T-helper 1 cell treated with Interleukin-12 subunit alpha and Interleukin-12 subunit beta and Interleukin-4 antibody, amounts not matched to agents 30 μg/mL and 1 μg/mL, for 36 hours (primary cell): ENCODE data around the gene ZBTB1.
A peak's percentile ranks its signal among the peaks of the same experiment; 100 is the strongest.

Experiments used
- H3K27ac Mint-ChIP-seq: one replicate; pipeline ENCODE4 v1.8.0; 2021; ENCODE audit warnings: mild to moderate bottlenecking, mixed read lengths
- H3K27me3 Mint-ChIP-seq: one replicate; pipeline ENCODE4 v1.8.0; 2021; ENCODE audit warnings: low read depth, mixed read lengths
- H3K36me3 Mint-ChIP-seq: one replicate; pipeline ENCODE4 v1.8.0; 2021; ENCODE audit warnings: low read depth, mixed read lengths
- H3K4me1 Mint-ChIP-seq: one replicate; pipeline ENCODE4 v1.8.0; 2021; ENCODE audit warnings: low read depth, mixed read lengths
- H3K4me3 Mint-ChIP-seq: one replicate; pipeline ENCODE4 v1.8.0; 2021; ENCODE audit warnings: mild to moderate bottlenecking, moderate library complexity, mixed read lengths
- H3K9me3 Mint-ChIP-seq: one replicate; pipeline ENCODE4 v1.8.0; 2021; ENCODE audit warnings: mixed read lengths

ZBTB1 gene

GRCh38 chr14:64504310-64504896, at the start of gene ZBTB1:
TSS of gene ZBTB1 (plus strand) at chr14:64504770. CDS start at chr14:64521505, 16,735 bp downstream.
- Mint-ChIP-seq H3K27me3 (no peaks in the 10 kb centered on the region), H3K9me3 (no peaks in the 10 kb centered on the region), H3K4me1 (peaks cover 61% of the 10 kb centered on the region), H3K4me3 (peak within 1 kb of the TSS; percentile 100), H3K36me3 (peaks cover 31% of the 10 kb centered on the region), H3K27ac (peak within 1 kb of the TSS; percentile 100)

GRCh38 chr14:64459405-64460136, 45.0 kb upstream of the ZBTB1 start:
- Mint-ChIP-seq H3K4me1 (peaks cover 23% of the 10 kb centered on the region), H3K27ac (peak overlapping the region; percentile 35), H3K27me3 (no peaks in the 10 kb centered on the region), H3K36me3 (peaks cover 35% of the 10 kb centered on the region), H3K9me3 (no peaks in the 10 kb centered on the region), H3K4me3 (no peak overlapping the region)

- H3K4me1 Mint-ChIP-seq = peaks cover 30% of the 10 kb centered on the region
- H3K27me3 Mint-ChIP-seq = peaks cover 4% of the 10 kb centered on the region
- H3K36me3 Mint-ChIP-seq = peaks cover 26% of the 10 kb centered on the region
- H3K9me3 Mint-ChIP-seq = no peaks in the 10 kb centered on the region
- H3K27ac Mint-ChIP-seq = no peak overlapping the region
- no peak overlapping the region for H3K4me3 Mint-ChIP-seq
Observed at GRCh38 chr14:64461221-64461620, 43.3 kb upstream of the ZBTB1 start.

- H3K36me3 Mint-ChIP-seq = peaks cover 24% of the 10 kb centered on the region
- peaks cover 4% of the 10 kb centered on the region for H3K27me3 Mint-ChIP-seq
- H3K27ac Mint-ChIP-seq = no peak overlapping the region
- H3K4me3 Mint-ChIP-seq = no peak overlapping the region
- H3K9me3 Mint-ChIP-seq = no peaks in the 10 kb centered on the region
- peaks cover 39% of the 10 kb centered on the region for H3K4me1 Mint-ChIP-seq
Observed at GRCh38 chr14:64463195-64463594, 41.4 kb upstream of the ZBTB1 start.

- Mint-ChIP-seq H3K27me3 (peaks cover 4% of the 10 kb centered on the region), H3K9me3 (no peaks in the 10 kb centered on the region), H3K27ac (no peak overlapping the region), H3K36me3 (peaks cover 19% of the 10 kb centered on the region), H3K4me1 (peaks cover 41% of the 10 kb centered on the region), H3K4me3 (no peak overlapping the region)
Observed at GRCh38 chr14:64463873-64464272, 40.7 kb upstream of the ZBTB1 start.

GRCh38 chr14:64464651-64465050, 39.9 kb upstream of the ZBTB1 start:
- peak overlapping the region; percentile 82 for H3K4me3 Mint-ChIP-seq
- peaks cover 13% of the 10 kb centered on the region for H3K36me3 Mint-ChIP-seq
- H3K27me3 Mint-ChIP-seq = peaks cover 4% of the 10 kb centered on the region
- H3K27ac Mint-ChIP-seq = peak overlapping the region; percentile 68
- H3K4me1 Mint-ChIP-seq = peaks cover 35% of the 10 kb centered on the region
- no peaks in the 10 kb centered on the region for H3K9me3 Mint-ChIP-seq

- Mint-ChIP-seq H3K4me1 (peaks cover 33% of the 10 kb centered on the region), H3K4me3 (peak within 1 kb of the TSS; percentile 82), H3K27ac (peak within 1 kb of the TSS; percentile 68)
Observed at GRCh38 chr14:64465191-64465822, 39.3 kb upstream of the ZBTB1 start, which contains the start of gene AKAP5. TSS of gene AKAP5 (plus strand) at chr14:64465499. CDS start at chr14:64468395, 2,896 bp downstream.

GRCh38 chr14:64465831-64466554, 38.6 kb upstream of the ZBTB1 start:
- Mint-ChIP-seq H3K27ac (peak overlapping the region; percentile 23), H3K4me1 (peaks cover 32% of the 10 kb centered on the region), H3K36me3 (peaks cover 7% of the 10 kb centered on the region), H3K4me3 (peak overlapping the region; percentile 78), H3K27me3 (peaks cover 4% of the 10 kb centered on the region), H3K9me3 (no peaks in the 10 kb centered on the region)

More at GRCh38 chr14:64465191-64465822, 39.3 kb upstream of the ZBTB1 start, which contains the start of gene AKAP5:
- H3K9me3 Mint-ChIP-seq = no peaks in the 10 kb centered on the region
- H3K36me3 Mint-ChIP-seq = peaks cover 8% of the 10 kb centered on the region
- H3K27me3 Mint-ChIP-seq = peaks cover 4% of the 10 kb centered on the region

- Mint-ChIP-seq H3K4me1 (peaks cover 30% of the 10 kb centered on the region), H3K9me3 (no peaks in the 10 kb centered on the region), H3K4me3 (no peak overlapping the region), H3K27ac (no peak overlapping the region), H3K27me3 (peaks cover 4% of the 10 kb centered on the region), H3K36me3 (peaks cover 4% of the 10 kb centered on the region)
Observed at GRCh38 chr14:64467101-64467500, 37.5 kb upstream of the ZBTB1 start.

GRCh38 chr14:64467566-64467965, 37.0 kb upstream of the ZBTB1 start:
- Mint-ChIP-seq H3K4me3 (no peak overlapping the region), H3K36me3 (peaks cover 4% of the 10 kb centered on the region), H3K27ac (no peak overlapping the region), H3K4me1 (peaks cover 30% of the 10 kb centered on the region), H3K27me3 (peaks cover 4% of the 10 kb centered on the region), H3K9me3 (no peaks in the 10 kb centered on the region)

GRCh38 chr14:64468451-64468850, 36.1 kb upstream of the ZBTB1 start:
- Mint-ChIP-seq H3K4me1 (peaks cover 30% of the 10 kb centered on the region), H3K27me3 (peaks cover 4% of the 10 kb centered on the region), H3K4me3 (no peak overlapping the region), H3K9me3 (no peaks in the 10 kb centered on the region), H3K36me3 (peaks cover 4% of the 10 kb centered on the region), H3K27ac (no peak overlapping the region)

GRCh38 chr14:64474041-64474440, 30.5 kb upstream of the ZBTB1 start:
- H3K27ac Mint-ChIP-seq = no peak overlapping the region
- no peaks in the 10 kb centered on the region for H3K9me3 Mint-ChIP-seq
- H3K4me3 Mint-ChIP-seq = no peak overlapping the region
- no peaks in the 10 kb centered on the region for H3K27me3 Mint-ChIP-seq
- H3K36me3 Mint-ChIP-seq = peaks cover 3% of the 10 kb centered on the region
- peaks cover 10% of the 10 kb centered on the region for H3K4me1 Mint-ChIP-seq

GRCh38 chr14:64474698-64475097, 29.9 kb upstream of the ZBTB1 start:
- H3K9me3 Mint-ChIP-seq = no peaks in the 10 kb centered on the region
- no peak overlapping the region for H3K4me3 Mint-ChIP-seq
- no peaks in the 10 kb centered on the region for H3K27me3 Mint-ChIP-seq
- H3K36me3 Mint-ChIP-seq = peaks cover 2% of the 10 kb centered on the region
- H3K27ac Mint-ChIP-seq = no peak overlapping the region
- peaks cover 9% of the 10 kb centered on the region for H3K4me1 Mint-ChIP-seq

GRCh38 chr14:64475585-64476273, 28.8 kb upstream of the ZBTB1 start:
- no peaks in the 10 kb centered on the region for H3K27me3 Mint-ChIP-seq
- H3K9me3 Mint-ChIP-seq = no peaks in the 10 kb centered on the region
- H3K4me3 Mint-ChIP-seq = no peak overlapping the region
- no peak overlapping the region for H3K27ac Mint-ChIP-seq
- H3K4me1 Mint-ChIP-seq = peaks cover 9% of the 10 kb centered on the region
- peaks cover 2% of the 10 kb centered on the region for H3K36me3 Mint-ChIP-seq
